Heart left ventricle (tissue), 13 donors: ENCODE results near the gene MOV10.

ENCODE experiments used
- POLR2A ChIP-seq, 2 donors: fragments of 450-650 bp; IDR thresholded peaks; one replicate each; pipeline ENCODE4 v1.6.1; 2017; ENCODE audit warnings: antibody characterized with exemption in 2 of 2, mild to moderate bottlenecking in 2 of 2, moderate library complexity in 2 of 2
- TF ChIP-seq, protein P1 (sequence below), 12 donors: fragments of 200-600 bp; sonication (generic) in 4 of 12; IDR thresholded peaks; one replicate each; pipeline versions ENCODE4 v1.5.0 to v1.8.0; 2018 to 2022; ENCODE audit warnings: antibody characterized with exemption in 12 of 12, mild to moderate bottlenecking in 5 of 12
- donor health status: ischemic (EF 13 %, LVEDD 7.1; RV severe dilation, severe dysfunction).
- donor health status: DM: no; HTN: yes; CAD: no.
- donor health status: DM: no; HTN: no; CAD: no.
- donor health status: ischemic (EF 25% LVEDD 6.9; RV normal size, moderate dysfunction).
- donor health status: ischemic (EF 25% LVEDD 5.7; RV mildly dilated, moderate dysfunction).
- donor health status: ischemic (EF 35%, LVEDD 5.7; RV mildly dilated, moderate dysfunction).
- donor health status: nonischemic (EF 11% LVEDD 7.7; RV severe dilation, severe dysfunction).
- donor health status: DM: yes; HTN: yes; CAD: no.
- donor health status: PGD.
- donor health status: ischemic (EF 29% LVEDD 5.4; RV normal size, mild dysfunction).
- donor health status: nonischemic (EF 23%, LVEDD 6.1; RV moderate dilation, normal function).

DNA sequence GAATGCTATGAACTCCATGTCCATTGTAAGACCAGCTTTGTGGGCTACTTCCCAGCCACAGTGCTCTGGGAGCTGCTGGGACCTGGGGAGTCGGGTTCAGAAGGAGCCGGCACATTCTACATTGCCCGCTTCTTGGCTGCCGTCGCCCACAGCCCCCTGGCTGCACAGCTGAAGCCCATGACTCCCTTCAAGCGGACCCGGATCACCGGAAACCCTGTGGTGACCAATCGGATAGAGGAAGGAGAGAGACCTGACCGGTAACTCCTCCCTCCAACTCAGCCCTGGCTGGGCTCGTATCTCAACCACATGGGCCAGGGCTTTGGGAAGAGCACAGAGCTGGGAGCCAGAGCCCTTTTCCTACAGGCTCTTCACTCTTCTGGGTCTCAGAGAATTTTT is 15.4 kb downstream of the MOV10 start:
- TF ChIP-seq, protein P1, sequence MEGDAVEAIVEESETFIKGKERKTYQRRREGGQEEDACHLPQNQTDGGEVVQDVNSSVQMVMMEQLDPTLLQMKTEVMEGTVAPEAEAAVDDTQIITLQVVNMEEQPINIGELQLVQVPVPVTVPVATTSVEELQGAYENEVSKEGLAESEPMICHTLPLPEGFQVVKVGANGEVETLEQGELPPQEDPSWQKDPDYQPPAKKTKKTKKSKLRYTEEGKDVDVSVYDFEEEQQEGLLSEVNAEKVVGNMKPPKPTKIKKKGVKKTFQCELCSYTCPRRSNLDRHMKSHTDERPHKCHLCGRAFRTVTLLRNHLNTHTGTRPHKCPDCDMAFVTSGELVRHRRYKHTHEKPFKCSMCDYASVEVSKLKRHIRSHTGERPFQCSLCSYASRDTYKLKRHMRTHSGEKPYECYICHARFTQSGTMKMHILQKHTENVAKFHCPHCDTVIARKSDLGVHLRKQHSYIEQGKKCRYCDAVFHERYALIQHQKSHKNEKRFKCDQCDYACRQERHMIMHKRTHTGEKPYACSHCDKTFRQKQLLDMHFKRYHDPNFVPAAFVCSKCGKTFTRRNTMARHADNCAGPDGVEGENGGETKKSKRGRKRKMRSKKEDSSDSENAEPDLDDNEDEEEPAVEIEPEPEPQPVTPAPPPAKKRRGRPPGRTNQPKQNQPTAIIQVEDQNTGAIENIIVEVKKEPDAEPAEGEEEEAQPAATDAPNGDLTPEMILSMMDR (IDR thresholded peaks at IDR 0.05): no peak
- TF ChIP-seq POLR2A (IDR thresholded peaks at IDR 0.05): no peak
